ENCODE data around the gene PCK1. TPM values are rescaled to one million over a fixed set of nuclear protein-coding genes. Genes with fewer than 3 reads are reported as not detected.

Gene PCK1
- total and polyA plus RNA-seq, 2 of the 13 experiments (the other 11 are each of a cell fraction or from before 2014, with no cell fraction given) = 6.5 to 12.6 TPM

DNA sequence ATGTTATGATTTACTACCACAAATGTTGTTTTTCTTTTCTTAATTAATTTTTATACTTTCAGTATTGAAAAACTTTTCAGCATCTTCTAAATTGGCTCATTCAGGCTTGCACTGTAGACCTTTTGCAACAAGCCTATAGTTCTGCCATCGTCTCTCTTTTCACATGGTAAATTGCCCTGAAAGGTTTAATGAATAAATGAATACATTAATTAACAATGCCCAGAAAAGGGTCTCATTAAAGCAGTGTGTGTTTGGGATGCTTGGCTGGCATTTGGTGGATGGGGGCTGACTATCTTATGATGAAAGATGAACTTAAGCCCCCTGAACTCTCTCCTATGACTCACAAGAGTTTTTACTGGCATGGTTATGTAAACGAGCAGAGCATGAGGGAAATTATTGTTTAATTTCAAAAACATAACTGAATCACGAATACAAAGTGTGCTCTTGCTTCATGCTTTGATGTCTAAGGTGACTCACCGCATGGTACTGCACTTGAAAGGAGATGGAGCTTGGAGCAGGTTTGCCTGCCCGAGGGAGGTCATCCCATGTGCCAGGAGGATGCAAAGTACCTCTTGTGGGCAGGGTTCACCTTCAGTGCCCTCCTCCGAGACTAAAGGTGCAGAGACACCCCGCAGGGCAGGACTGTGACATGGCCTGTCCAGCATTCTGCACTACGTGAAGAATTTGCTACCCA is 13.8 kb upstream of the PCK1 start (continued):
- peak; percentile 79; the same call in 1 of the 2 replicates for TF ChIP-seq ARID3A (IDR thresholded peaks at IDR 0.05; ENCODE audit: low read depth, low read length)
- TF ChIP-seq, protein P1, sequence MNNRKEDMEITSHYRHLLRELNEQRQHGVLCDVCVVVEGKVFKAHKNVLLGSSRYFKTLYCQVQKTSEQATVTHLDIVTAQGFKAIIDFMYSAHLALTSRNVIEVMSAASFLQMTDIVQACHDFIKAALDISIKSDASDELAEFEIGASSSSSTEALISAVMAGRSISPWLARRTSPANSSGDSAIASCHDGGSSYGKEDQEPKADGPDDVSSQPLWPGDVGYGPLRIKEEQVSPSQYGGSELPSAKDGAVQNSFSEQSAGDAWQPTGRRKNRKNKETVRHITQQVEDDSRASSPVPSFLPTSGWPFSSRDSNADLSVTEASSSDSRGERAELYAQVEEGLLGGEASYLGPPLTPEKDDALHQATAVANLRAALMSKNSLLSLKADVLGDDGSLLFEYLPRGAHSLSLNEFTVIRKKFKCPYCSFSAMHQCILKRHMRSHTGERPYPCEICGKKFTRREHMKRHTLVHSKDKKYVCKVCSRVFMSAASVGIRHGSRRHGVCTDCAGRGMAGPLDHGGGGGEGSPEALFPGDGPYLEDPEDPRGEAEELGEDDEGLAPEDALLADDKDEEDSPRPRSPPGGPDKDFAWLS (CRISPR knock-in tag; IDR thresholded peaks at IDR 0.05; ENCODE audit: borderline replicate concordance) = no peak
- peak; percentile 47; the same call in 1 of the 2 replicates for TF ChIP-seq ZHX2 (IDR thresholded peaks at IDR 0.05; ENCODE audit: low read depth)
- TF ChIP-seq ZHX2 (CRISPR knock-in tag; IDR thresholded peaks at IDR 0.05; ENCODE audit: borderline replicate concordance) = no peak
- peak; percentile 98 for TF ChIP-seq MIER3 (CRISPR knock-in tag; IDR thresholded peaks at IDR 0.05; ENCODE audit: borderline replicate concordance)
- TF ChIP-seq TEAD3 (CRISPR knock-in tag; optimal IDR thresholded peaks at IDR 0.05; ENCODE audit: borderline replicate concordance) = peak; percentile 79
- peak; percentile 97 for TF ChIP-seq JUND (CRISPR knock-in tag; IDR thresholded peaks at IDR 0.05)
- peak; percentile 69 for TF ChIP-seq TBL1XR1 (IDR thresholded peaks at IDR 0.05; ENCODE audit: borderline replicate concordance, low read length, partially characterized antibody)
- peak; percentile 41; the same call in 1 of the 2 replicates for TF ChIP-seq ZBTB33 (CRISPR knock-in tag; IDR thresholded peaks at IDR 0.05)
- TF ChIP-seq HOXA5 (CRISPR knock-in tag; IDR thresholded peaks at IDR 0.05) = no peak
- TF ChIP-seq ZNF547 (CRISPR knock-in tag; IDR thresholded peaks at IDR 0.05) = no peak
- TF ChIP-seq NR2F6 (IDR thresholded peaks at IDR 0.05) = peak; percentile 61
- peak; percentile 82 for TF ChIP-seq NR2F6 (CRISPR knock-in tag; IDR thresholded peaks at IDR 0.05)
- TF ChIP-seq ZMYM3 (CRISPR knock-in tag; IDR thresholded peaks at IDR 0.05) = peak; percentile 63; the same call in 1 of the 2 replicates
- TF ChIP-seq JUNB (CRISPR knock-in tag; IDR thresholded peaks at IDR 0.05; ENCODE audit: borderline replicate concordance) = peak; percentile 82
- TF ChIP-seq, protein P2, sequence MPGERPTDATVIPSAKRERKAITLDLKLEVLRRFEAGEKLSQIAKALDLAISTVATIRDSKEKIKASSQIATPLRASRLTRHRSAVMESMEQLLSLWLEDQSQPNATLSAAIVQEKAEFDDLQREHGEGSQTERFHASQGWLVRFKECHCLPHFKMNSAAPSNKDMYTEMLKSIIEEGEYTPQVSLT (CRISPR knock-in tag; IDR thresholded peaks at IDR 0.05; ENCODE audit: borderline replicate concordance, low read depth) = no peak
- no peak for TF ChIP-seq ZSCAN22 (CRISPR knock-in tag; IDR thresholded peaks at IDR 0.05)
- peak; percentile 45; the same call in 1 of the 2 replicates for TF ChIP-seq KDM5B (CRISPR knock-in tag; IDR thresholded peaks at IDR 0.05; ENCODE audit: borderline replicate concordance)
